M059J (cell line): ENCODE measurements around the gene MDH2. TPM values are rescaled to one million over a fixed set of nuclear protein-coding genes. Genes with fewer than 3 reads are reported as not detected.
"Not testable (repeated sequence)": the region's sequence is repeated elsewhere in the genome, so short reads cannot be mapped to it uniquely, and the experiment has no call there.

ENCODE experiments used
- DNase-seq: peaks from one replicate; pipeline ENCODE4 v3.0.0-alpha.2; 2012; ENCODE audit warnings: low read depth
- total RNA-seq: library from RNA; depleted of rRNA; stranded (reverse); fragments of >200 nt; shearing (Covaris generic); gene quantifications from 2 replicates; pipeline ENCODE4 v1.2.3, GENCODE V29; 2014

Gene MDH2
- total RNA-seq, 1 experiment from 2014 or later, result 117 TPM

GRCh38 chr7:76047305-76047810 lies 548 bp upstream of the MDH2 start:
- DNase-seq, result no peak

- DNase-seq, result no peak
Measured at GRCh38 chr7:76048668-76048988, 722 bp downstream of the MDH2 start.

GRCh38 chr7:76049295-76049694 lies 1.4 kb downstream of the MDH2 start:
- DNase-seq, result no peak

- no peak for DNase-seq
Measured at GRCh38 chr7:76050545-76050944, 2.6 kb downstream of the MDH2 start.

- DNase-seq, result peak; percentile 29
Measured at GRCh38 chr7:76051840-76052239, 3.9 kb downstream of the MDH2 start.

GRCh38 chr7:76052681-76053080 lies 4.8 kb downstream of the MDH2 start:
- not testable (repeated sequence) for DNase-seq

- no peak for DNase-seq
Measured at GRCh38 chr7:76053461-76053860, 5.6 kb downstream of the MDH2 start.

GRCh38 chr7:76054123-76055120 lies 6.5 kb downstream of the MDH2 start:
- peak; percentile 83 for DNase-seq

GRCh38 chr7:76056241-76056640 lies 8.3 kb downstream of the MDH2 start:
- no peak for DNase-seq

- no peak for DNase-seq
Measured at GRCh38 chr7:76057103-76057812, 9.4 kb downstream of the MDH2 start.

- no peak for DNase-seq
Measured at GRCh38 chr7:76057813-76058145, 9.9 kb downstream of the MDH2 start.

GRCh38 chr7:76058745-76059144 lies 10.8 kb downstream of the MDH2 start:
- not testable (repeated sequence) for DNase-seq

- no peak for DNase-seq
Measured at GRCh38 chr7:76060842-76061241, 12.9 kb downstream of the MDH2 start.

GRCh38 chr7:76062254-76062653 lies 14.3 kb downstream of the MDH2 start:
- no peak for DNase-seq

GRCh38 chr7:76063114-76063513 lies 15.2 kb downstream of the MDH2 start:
- DNase-seq, result no peak

- no peak for DNase-seq
Measured at GRCh38 chr7:76063525-76063924, 15.6 kb downstream of the MDH2 start.

- no peak for DNase-seq
Measured at GRCh38 chr7:76064208-76064970, 16.5 kb downstream of the MDH2 start.

- DNase-seq, result no peak
Measured at GRCh38 chr7:76065016-76065612, 17.2 kb downstream of the MDH2 start.

GRCh38 chr7:76066716-76067503 lies 19.0 kb downstream of the MDH2 start:
- DNase-seq, result no peak

- DNase-seq, result peak; percentile 96
Measured at GRCh38 chr7:76069238-76069638, 21.3 kb downstream of the MDH2 start.
